Uterus (tissue), 4 donors: Measurements from ENCODE around the gene GMDS. TPM values are rescaled to one million over a fixed set of nuclear protein-coding genes. Genes with fewer than 3 reads are reported as not detected.

ENCODE experiments used
- DNase-seq, 2 donors: peaks; one replicate each; pipeline ENCODE4 v3.0.0-alpha.2; 2019 to 2020
- H3K27ac ChIP-seq, 2 donors: fragments of 200-600 bp; sonication (generic); 1 replicate in 1 of 2; 2 replicates in 1 of 2; pipeline ENCODE4 v1.5.1; 2016 to 2018
- H3K27me3 ChIP-seq, 2 donors: fragments of 200-600 bp; sonication (generic); one replicate each; pipeline ENCODE4 v1.5.1; 2018 to 2019; ENCODE audit warnings: control low read depth in 1 of 2
- H3K36me3 ChIP-seq, 2 donors: fragments of 200-600 bp; sonication (generic); one replicate each; pipeline ENCODE4 v1.5.1; 2019; ENCODE audit warnings: control low read depth in 1 of 2
- H3K4me1 ChIP-seq, 2 donors: fragments of 200-600 bp; sonication (generic); one replicate each; pipeline ENCODE4 v1.5.1; 2018 to 2019; ENCODE audit warnings: control low read depth in 1 of 2
- H3K4me3 ChIP-seq, 2 donors: fragments of 200-600 bp; sonication (generic); 1 replicate in 1 of 2; 2 replicates in 1 of 2; pipeline ENCODE4 v1.5.1; 2018 to 2019; ENCODE audit warnings: mild to moderate bottlenecking in 1 of 2
- H3K9me3 ChIP-seq, 2 donors: fragments of 200-600 bp; sonication (generic); one replicate each; pipeline ENCODE4 v1.5.1; 2019; ENCODE audit warnings: control low read depth in 1 of 2
- POLR2A ChIP-seq, 2 donors: fragments of 450-650 bp; IDR thresholded peaks; one replicate each; pipeline ENCODE4 v1.6.1; 2016; ENCODE audit warnings: antibody characterized with exemption in 2 of 2, mild to moderate bottlenecking in 1 of 2, moderate library complexity in 1 of 2
- intact Hi-C: fragments of 100-400 bp; cut with DNase I; formaldehyde crosslinking; loops from one replicate; pipeline ENCODE4 v1.15.1; 2023; ENCODE audit warnings: low total_unique reads
- total RNA-seq, 4 donors: library from RNA; depleted of rRNA in 3 of 4; stranded (reverse); fragments of >200 nt in 3 of 4; gene quantifications; one replicate each; pipeline versions ENCODE4 v1.1.0 to v1.2.4, GENCODE V29; 2014 to 2023
- TF ChIP-seq, protein P1 (sequence below), 4 experiments: fragments of 200-600 bp in 2 of 4; fragments of 450-650 bp in 2 of 4; sonication (generic) in 2 of 4; IDR thresholded peaks; one replicate each; pipeline ENCODE4 v1.5.1; 2016 to 2019; ENCODE audit warnings: antibody characterized with exemption in 4 of 4, mild to moderate bottlenecking in 2 of 4, moderate library complexity in 1 of 4
- donor health status: DM: yes; HTN: yes; CAD: no.

Gene GMDS
- total RNA-seq, 4 donors from 2014 or later = 5.3 to 17.4 (median 12.9) TPM

DNA sequence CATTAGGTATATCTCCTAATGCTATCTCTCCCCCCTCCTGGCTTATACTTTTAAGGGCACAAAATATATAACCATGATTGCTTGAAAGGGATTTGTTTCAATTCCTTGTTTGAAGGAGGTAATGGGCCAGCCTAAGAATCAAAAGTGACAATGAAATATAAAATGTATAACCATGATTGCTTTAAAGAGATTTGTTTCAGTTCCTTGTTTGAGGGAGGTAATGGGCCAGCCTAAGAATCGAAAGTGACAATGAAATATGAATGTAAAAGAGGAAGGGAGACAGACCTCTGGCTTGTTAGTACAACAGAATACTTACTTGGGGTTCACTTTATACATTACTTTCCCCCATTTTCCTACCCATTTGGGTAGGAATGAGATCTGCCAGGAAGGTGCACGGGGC, 580.2 kb downstream of the GMDS start:
- Histone ChIP-seq H3K4me3 (no peak overlapping the region), H3K9me3 (no peaks in the 10 kb centered on the region), H3K36me3 (no peaks in the 10 kb centered on the region), H3K27me3 (no peaks in the 10 kb centered on the region), H3K27ac (no peak overlapping the region), H3K4me1 (no peaks in the 10 kb centered on the region)
- TF ChIP-seq POLR2A (IDR thresholded peaks at IDR 0.05) = no peak
- TF ChIP-seq, protein P1, sequence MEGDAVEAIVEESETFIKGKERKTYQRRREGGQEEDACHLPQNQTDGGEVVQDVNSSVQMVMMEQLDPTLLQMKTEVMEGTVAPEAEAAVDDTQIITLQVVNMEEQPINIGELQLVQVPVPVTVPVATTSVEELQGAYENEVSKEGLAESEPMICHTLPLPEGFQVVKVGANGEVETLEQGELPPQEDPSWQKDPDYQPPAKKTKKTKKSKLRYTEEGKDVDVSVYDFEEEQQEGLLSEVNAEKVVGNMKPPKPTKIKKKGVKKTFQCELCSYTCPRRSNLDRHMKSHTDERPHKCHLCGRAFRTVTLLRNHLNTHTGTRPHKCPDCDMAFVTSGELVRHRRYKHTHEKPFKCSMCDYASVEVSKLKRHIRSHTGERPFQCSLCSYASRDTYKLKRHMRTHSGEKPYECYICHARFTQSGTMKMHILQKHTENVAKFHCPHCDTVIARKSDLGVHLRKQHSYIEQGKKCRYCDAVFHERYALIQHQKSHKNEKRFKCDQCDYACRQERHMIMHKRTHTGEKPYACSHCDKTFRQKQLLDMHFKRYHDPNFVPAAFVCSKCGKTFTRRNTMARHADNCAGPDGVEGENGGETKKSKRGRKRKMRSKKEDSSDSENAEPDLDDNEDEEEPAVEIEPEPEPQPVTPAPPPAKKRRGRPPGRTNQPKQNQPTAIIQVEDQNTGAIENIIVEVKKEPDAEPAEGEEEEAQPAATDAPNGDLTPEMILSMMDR (IDR thresholded peaks at IDR 0.05) = no peak
- intact Hi-C loops = no loop called here
- DNase-seq = no peak

DNA sequence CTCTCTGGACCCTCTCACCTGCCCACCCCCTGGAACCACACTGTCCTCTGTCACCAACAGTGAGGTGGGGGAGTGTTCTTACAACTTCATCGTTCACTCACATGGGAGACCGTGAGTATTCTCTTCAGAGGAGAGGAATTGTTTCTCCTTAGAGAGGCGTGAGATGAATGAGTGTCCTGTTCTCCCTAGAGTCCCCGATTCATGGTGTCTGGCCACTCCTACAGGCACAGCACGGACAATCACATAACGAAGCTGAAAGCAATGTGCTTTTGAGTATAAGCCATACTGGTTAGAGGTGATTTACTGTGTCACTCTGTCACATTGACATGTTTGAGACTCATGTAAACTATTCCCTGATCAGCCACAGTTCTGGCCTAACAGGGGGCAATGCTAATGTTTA, 581.1 kb downstream of the GMDS start:
- Histone ChIP-seq H3K4me3 (no peak overlapping the region), H3K36me3 (no peaks in the 10 kb centered on the region), H3K4me1 (no peaks in the 10 kb centered on the region), H3K27me3 (no peaks in the 10 kb centered on the region), H3K9me3 (no peaks in the 10 kb centered on the region), H3K27ac (no peak overlapping the region)
- no peak for DNase-seq
- TF ChIP-seq, protein P1 (IDR thresholded peaks at IDR 0.05) = no peak
- TF ChIP-seq POLR2A (IDR thresholded peaks at IDR 0.05) = no peak
- intact Hi-C loops = no loop called here

DNA sequence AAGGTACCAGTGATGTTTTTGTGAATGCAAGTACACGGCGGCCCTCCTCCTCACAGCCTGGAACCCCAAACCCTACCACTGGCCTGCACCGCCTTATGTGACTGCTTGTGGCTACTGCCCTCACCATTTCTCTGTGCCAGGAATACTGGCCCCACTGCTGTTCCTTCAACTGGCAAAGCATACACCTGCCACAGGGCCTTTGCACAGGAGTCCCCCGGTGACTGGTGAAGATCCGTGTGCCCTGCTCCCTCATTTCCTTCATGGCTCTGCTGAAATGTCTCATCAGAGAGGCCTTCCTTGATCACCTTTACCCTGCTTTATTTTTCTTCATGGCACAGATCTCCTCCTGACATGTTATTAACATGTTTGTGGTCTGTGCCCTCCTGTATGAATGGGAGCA, 581.9 kb downstream of the GMDS start:
- H3K4me1 ChIP-seq = no peaks in the 10 kb centered on the region
- H3K36me3 ChIP-seq = no peaks in the 10 kb centered on the region
- H3K27me3 ChIP-seq = no peaks in the 10 kb centered on the region
- no peak overlapping the region for H3K27ac ChIP-seq
- no peak overlapping the region for H3K4me3 ChIP-seq
- TF ChIP-seq, protein P1 (IDR thresholded peaks at IDR 0.05) = no peak
- no peak for TF ChIP-seq POLR2A (IDR thresholded peaks at IDR 0.05)
- intact Hi-C loops = no loop called here
- no peak for DNase-seq
- H3K9me3 ChIP-seq = no peaks in the 10 kb centered on the region

DNA sequence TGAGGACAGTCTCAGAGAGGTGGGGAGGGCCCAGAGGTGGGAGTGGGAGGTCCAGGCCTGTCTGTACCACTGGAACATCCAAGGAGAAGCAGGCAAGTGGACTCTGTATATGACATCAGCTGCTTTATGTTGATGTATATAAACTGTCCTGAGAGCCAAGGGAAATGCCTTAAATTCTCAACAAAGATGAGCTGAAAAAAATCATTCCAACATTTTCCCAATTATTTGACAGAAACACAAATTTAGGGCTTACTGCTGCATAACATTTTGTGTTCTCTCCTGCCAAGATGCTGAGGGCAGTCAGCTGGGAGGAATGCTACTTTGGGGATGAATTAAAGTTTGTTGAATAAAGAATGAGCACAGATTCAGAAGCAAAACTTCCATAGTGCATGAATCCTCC, 582.9 kb downstream of the GMDS start:
- DNase-seq = no peak
- Histone ChIP-seq H3K36me3 (no peaks in the 10 kb centered on the region), H3K4me3 (no peak overlapping the region), H3K27me3 (no peaks in the 10 kb centered on the region), H3K4me1 (no peaks in the 10 kb centered on the region), H3K9me3 (no peaks in the 10 kb centered on the region), H3K27ac (no peak overlapping the region)
- no peak for TF ChIP-seq POLR2A (IDR thresholded peaks at IDR 0.05)
- TF ChIP-seq, protein P1 (IDR thresholded peaks at IDR 0.05) = no peak
- intact Hi-C loops = no loop called here

DNA sequence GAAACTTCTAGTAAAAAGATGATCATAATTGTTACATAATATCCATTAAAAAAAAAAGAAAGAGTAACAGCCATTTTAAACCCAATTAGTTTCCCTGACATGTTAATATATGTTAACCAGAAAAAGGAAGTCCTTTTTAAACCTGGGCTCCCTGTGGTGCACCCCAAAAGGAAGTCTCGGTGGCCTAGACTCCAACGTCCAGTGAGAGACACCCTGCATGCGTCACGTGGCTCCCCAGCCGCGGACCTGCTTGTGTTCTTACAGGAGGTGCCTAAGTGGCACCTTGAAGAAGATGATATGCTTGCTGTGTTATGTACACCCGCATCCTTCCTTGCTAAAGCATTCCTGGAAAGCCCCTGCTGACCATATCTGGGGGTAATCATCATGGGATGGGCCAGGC, 585.6 kb downstream of the GMDS start:
- no peak overlapping the region for H3K27ac ChIP-seq
- H3K4me1 ChIP-seq = no peaks in the 10 kb centered on the region
- no peaks in the 10 kb centered on the region for H3K27me3 ChIP-seq
- H3K36me3 ChIP-seq = no peaks in the 10 kb centered on the region
- no peak for DNase-seq
- H3K4me3 ChIP-seq = no peak overlapping the region
- TF ChIP-seq, protein P1 (IDR thresholded peaks at IDR 0.05) = no peak
- no peak for TF ChIP-seq POLR2A (IDR thresholded peaks at IDR 0.05)
- no peaks in the 10 kb centered on the region for H3K9me3 ChIP-seq
- intact Hi-C loops = no loop called here
